HuH-7 (cell line): ENCODE results near the gene JMJD1C.
"Not testable (repeated sequence)": the region's sequence is repeated elsewhere in the genome, so short reads cannot be mapped to it uniquely, and the experiment has no call there.

ENCODE experiments used
- DNase-seq: peaks from one replicate; pipeline ENCODE4 v3.0.0; 2011; ENCODE audit warnings: low spot score

JMJD1C gene

DNA sequence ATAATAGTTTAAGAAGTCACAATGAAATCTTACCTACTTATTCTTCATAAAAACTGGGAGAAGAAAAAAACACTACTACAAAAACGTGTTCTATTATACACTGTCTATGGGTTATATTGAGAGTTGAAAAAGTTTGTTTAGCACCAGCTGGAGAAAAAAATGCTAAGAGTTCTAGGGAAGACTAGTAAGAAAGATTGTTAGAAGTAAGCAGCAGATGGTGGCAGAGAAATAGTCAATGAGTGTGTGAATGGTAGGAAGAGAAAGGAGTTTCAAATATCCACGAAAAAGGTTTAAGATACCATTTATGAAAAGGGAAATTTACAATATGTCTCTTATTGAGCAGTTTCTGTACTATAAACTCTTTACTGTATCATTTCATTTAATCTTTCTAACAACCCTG is 208.0 kb downstream of the JMJD1C start:
- DNase-seq, result no peak

DNA sequence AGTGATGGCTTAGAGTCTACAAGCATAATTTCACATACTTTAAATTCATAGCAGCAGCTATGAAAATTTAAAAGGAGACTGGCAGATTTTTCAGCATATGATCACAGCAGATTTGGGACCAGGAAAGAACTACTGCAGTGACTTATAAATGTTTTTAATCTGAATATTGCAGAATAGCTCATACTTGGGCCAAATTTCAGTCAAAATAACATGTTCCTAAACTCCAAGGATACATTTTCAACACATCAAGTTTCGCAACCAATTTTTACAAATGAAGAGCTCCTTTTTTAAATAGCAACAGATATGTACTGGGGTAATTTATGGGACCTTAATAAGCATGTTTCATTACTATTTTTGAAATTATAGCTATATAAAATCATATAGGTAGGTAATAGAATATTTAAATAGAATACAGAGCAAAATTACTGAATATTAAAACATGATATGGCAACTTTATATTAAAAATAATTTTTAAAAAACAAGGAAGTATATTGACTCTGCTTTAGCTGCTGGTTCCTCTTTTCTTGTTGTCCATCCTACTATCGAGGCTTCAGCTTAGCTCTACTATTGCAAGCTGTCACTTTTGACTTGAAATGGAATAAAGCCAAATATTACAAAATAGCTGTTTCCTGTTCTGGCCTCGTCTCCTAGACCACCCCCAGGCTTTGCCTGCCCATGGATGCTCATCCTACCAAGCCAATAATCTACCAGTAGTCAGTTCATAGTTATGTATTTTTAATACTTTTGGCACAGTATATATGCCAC is 209.6 kb downstream of the JMJD1C start:
- DNase-seq, result no peak

DNA sequence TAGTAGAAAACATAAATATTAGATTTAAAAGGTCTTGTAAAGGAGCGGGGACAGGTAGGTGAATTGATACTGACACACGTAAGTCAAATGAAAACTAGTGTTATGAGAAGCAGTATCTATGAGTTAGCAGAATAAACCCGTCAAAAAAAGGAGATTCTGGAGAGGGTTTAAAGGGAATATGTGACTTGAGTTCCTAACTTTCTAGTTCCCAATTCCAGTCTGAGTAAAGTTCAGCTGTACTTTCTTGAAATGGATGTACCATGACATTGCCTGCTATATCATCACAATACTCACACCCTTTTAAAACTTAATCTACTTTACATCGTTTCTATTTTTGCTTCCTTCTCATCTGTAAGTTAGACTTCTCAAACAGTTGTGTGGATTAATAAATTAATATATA is 210.5 kb downstream of the JMJD1C start:
- no peak for DNase-seq

DNA sequence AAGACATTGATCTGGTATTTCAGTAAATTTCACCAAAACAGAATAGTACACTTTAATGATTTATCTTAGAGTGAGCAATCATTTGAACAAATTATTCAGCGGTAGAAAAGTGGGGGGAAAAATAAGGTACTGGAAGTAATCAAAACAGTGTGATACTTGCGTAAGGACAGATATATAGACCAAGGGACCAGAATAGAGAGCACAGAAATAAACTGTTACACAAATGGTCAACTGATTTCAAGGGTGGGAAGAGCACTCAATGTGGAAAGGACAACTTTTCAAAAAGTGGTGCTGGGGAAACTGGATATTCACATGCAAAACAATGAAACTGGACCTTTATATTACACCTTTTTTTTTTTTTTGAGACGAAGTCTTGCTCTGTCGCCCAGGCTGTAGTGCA is 212.7 kb downstream of the JMJD1C start:
- DNase-seq, result no peak

DNA sequence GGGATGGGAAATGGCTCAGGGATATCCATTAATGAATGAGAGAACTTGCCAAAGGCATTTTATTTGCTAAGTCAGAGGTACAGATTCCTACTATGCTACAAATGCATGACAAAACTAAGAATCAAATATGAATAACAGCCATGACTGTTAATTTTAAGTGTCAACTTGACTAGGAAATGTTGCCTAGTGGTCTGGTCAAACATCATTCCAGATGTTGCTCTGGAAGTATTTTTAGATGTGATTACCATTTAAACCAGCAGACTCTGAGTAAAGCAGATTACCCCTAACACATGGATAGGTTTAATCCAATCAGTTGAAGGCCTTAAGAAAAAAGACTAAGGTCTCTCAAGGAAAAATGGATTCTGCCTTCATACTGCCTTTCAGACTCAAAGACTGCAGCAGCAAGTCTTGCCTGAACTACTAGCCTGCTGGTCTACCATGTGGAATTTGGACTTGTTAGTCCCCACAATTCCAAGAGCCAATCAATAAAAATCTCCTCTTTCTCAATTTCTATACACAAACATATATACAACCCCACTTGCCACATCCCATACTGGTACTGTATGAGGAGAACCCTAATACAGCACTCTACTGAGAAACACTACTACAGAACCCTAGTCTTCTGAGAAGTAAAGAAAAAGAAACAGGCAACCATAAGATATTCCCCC is 213.5 kb downstream of the JMJD1C start:
- no peak for DNase-seq

DNA sequence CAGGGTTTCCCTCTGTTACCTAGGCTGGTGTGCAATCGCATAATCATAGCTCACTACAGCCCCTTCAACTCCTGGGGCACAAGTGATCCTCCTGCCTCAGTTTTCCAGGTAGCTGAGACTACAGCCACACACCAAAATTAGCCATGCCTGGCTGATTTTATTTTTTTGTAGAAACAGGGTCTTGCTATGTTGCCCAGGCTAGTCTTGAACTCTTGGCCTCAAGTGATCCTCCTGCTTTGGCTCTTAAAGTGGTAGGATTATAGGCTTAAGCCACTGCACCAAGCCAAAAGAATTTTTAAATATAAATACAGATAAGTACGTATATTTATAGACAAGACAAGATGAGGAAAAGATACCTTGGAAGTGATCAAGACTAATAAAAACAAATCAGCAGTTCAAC is 215.7 kb downstream of the JMJD1C start:
- DNase-seq, result no peak

DNA sequence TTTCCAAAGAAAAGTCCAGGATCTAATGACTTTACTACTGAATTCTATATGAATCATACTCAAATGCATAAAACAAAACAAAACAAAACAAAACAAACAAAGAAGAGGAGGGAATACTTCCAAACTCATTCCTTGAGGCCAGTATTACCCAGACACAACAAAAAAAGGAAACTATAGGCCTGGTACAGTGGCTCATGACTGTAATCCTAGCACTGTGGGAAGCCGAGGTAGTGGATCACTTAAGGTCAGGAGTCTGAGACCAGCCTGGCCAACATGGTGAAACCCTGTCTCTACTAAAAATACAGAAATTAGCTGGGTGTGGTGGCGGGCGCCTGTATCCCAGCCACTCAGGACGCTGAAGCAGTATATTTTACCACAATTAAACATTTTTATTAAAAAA is 218.0 kb downstream of the JMJD1C start:
- no peak for DNase-seq

DNA sequence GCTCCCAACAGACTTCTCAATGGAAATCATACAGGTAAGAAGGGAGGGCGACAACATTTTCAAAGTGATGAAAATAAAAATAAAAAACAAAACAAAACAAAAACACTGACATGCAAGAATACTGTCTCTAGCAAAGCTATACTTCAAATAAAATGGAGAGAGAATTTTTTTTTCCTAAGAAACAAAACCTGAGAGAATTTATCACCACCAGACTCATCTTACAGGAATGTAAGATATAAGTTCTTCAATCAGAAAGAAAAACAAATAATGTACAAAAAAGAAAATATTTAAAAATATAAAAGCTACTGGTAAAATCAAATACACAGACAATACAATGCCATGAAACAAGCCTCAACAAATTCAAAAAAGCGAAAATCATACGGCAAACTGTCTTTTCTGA is 219.4 kb downstream of the JMJD1C start:
- DNase-seq, result no peak

DNA sequence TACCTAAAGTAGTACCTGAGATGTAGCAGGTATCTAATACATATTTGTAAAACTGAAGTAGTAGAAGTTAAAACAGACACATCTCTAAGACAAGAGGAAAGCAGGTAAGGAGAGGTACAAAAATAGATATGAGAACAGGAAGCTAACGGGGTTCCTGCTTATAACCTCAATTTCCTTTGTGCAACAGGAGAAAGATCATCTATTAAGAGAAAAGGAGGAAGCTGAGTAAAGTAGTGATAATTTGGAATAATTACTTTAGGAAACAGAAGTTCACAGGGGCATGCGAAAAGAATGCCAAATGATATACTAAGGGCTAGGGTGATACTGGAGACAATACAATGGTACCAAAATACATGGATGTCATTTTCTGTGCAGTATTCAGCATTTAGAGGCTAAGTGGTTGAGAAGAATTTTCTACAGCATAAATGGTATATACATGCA is 223.9 kb downstream of the JMJD1C start:
- no peak for DNase-seq

DNA sequence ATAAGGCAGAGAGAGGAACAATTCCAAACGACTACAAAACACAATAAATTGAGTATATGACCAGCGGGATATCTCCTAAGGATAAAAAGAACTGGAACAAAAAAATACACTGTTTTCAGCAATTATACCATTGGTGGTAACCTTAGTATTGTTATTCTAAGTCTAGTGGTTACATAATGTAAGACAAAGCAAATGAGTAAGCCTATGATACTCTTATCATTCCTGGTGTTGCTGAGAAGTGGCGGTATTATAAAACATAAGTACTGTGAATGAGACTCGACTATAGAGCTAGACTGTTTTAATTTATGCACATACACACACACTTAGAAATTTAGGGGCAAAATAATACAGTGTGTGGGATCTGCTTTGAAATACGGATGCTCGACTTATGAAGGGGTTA is 225.0 kb downstream of the JMJD1C start:
- DNase-seq, result no peak

DNA sequence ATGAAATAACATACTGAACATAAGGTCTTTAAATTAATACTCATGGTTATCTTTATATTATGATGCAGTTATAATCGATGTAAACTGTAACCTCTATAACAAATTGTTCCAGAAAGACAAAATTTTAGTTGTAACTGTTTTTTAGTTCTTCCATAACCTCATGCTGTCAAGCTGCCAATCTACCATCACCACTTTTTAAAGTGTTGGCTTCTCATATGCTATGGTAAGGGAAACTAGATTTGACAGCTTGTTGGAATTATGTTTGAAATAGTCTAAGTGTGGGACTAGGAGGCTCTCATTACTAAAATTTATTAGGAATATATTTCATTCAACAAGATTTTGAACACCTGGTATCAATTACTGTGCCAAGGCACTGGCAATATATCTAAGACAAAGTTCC is 227.3 kb downstream of the JMJD1C start:
- no peak for DNase-seq

DNA sequence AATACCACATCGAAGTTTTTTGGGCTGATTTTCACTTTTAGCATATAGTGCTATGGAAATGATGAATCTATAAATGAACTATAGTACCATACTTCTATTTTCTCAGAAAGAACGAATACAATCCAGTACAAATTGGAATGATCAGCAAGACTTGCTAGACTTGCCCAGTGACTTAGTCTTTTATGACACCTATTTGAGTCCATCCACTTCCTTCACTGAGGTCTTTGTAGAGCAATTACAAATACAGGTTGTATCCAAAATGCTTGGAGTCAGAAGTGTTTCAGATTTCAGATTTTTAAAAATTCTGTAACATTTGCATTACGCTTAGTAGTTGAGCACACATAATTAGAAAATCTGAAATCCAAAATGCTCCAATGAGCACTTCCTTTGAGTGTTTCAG is 228.4 kb downstream of the JMJD1C start:
- DNase-seq, result no peak

DNA sequence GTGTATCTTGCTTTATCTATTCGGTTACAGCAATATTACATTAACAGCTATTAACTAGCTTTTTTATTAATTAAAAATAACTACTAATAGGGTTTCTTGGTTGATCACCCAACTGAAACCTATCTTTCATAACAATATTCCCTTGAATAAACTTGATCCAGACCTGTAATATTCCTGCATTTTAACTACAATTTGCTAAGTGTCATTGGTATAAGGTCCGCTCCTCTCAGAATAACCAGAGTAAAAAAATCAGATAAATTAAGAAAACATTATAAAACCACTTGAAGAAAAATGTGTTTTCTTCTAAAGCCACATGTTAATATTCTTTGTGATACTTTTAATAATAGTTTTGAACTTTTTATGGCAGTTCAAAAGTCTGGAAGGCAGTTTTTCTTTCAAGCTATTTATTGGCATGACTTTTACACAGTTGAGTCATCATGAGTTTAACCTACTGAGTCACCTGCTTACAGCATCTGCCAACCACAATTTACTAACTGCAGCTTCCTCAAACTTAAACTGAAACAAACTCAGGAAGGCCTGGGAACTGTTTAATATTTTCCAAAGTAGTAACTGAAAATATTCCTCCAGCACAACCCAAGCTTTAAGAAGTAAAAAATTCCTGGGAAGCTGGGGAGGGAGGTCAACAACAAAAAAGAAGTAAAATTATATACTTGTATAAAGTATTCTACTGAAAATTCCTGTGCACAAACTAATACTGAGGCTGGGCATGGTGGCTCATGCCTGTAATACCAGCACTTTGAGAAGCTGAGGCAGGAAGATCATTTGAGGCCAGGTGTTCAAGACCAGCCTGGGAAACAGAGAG is 229.5 kb downstream of the JMJD1C start:
- DNase-seq, result peak; percentile 2

DNA sequence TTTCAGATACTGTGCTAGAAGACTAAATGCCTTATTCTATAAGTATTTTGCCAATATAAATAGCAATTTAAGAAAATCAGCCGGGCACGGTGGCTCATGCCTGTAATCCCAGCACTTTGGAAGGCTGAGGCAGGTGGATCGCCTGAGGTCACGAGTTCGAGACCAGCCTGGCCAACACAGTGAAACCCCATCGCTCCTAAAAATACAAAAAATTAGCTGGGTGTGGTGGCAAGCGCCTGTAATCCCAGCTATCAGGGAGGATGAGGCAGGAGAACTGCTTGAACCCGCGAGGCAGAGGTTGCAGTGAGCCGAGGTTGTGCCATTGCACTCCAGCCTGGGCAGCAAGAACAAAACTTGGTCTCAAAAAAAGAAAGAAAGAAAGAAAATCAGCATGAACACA is 230.6 kb downstream of the JMJD1C start:
- not testable (repeated sequence) for DNase-seq

DNA sequence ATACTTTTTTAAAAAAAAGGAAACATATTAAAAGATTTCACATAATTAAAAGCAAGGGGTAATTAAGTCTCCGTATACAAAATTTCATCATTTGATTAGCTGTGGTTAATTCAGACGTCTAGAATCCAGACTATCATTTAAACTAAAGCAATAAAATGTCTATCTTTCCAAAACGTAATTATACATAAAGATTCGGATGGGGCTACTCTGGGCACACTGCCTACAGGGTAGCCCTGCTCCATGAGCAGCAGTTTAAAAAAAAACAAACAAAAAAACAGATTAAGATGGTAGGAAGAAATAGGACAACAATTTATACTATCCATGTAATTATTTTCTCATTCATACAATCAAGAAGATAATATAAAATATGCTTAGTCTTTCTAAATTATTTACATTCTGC is 236.6 kb downstream of the JMJD1C start:
- DNase-seq, result no peak

DNA sequence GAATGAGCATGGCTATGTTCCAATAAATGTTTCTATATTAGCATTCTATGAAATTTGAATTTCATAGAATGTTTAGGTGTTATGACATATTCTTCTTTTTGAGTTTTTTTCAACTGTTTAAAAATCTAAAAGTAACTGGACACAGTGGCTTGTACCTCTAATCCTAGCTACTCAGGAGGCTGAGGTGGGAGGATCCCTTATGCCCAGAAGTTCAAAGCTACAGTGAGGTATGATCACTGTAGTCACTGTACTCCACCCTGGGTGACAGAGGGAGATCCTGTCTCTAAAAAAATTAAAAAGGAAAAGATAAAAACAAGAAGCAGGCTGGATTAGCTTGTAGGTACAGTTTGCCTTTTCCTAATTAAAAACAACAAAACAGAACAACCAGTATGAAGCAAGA is 237.5 kb downstream of the JMJD1C start:
- DNase-seq, result no peak

DNA sequence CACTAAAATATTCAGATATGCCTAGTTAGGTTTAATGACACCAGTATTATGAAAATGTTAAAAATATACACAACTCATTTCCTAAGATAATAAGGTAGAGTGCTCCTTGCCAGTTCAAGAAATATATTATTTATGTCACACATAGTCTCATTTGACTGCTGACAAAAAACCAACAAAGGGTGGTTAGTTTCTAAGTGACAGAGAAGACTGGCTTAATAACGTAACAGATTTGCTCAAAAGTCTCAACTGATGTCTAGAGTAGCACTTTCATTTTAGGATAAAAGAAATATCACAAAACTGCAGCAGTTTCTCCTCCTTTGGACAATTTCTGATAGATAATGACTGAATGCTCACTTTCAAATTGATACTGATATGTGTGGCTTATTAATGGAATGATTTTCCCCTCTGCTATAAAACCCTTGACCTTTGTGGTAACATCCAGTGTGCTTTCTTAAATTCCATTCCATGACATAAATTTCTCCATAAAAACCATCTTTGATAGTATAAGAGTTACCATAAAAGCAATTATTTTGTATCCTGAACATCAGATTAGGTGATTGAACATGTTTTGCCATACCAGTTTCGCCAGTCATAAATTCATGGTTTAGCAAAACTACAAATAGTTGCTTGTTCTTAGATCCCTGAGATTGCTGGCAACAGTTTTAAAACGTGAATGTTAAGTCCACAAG is 238.4 kb downstream of the JMJD1C start:
- no peak for DNase-seq

DNA sequence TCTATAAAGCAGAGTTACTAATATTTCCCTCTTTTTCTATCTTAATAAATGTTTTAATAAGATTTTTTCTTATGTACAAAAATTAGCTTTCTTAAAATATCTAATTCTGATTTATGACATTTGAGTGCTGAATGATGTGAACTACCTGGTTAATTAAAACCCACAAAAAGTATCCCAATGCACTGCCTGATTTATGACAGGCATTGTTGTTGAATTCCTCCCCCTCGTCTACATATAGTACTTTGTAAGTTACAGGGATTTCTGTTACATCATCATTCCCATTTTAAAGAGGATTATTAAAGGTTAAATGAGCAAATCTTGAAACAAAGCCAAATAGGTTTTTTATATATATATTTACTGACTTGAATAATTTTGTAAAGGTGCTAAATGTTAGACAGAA is 241.5 kb downstream of the JMJD1C start:
- no peak for DNase-seq

DNA sequence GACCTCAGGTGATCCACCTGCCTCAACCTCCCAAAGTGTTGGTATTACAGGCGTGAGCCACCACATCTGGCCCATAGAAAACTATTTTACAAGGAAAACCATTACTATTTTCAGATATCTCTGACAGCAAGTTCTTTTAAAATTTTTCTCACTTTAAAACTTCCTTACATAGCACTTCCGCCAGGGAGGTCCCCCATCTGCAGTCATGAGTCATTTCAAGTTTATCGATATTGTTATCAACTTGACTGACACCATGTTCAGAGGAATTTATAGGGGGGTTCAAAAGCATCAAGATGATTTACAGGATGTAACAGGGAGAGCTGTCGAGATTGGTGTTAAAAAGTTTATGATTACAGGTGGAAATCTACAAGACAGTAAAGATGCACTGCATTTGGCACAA is 243.8 kb downstream of the JMJD1C start:
- no peak for DNase-seq

DNA sequence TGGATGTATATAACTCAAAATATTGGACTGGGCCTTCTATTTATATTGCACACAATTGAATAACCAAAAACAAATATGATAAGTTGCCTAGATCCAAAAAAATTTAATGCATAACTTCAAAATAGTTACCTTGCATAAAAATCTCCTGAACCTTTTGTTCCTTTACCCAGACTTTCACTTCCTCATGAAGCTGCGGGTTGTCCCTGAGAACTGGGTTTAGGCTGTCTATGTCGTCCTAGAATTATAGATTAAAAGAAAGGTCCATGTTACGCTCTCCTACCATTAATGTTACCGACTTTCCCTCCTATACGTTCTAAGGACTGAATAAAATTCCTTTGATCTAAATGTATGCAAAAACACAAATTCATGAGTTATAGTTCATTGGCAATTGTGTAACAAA is 246.0 kb downstream of the JMJD1C start:
- DNase-seq, result no peak

DNA sequence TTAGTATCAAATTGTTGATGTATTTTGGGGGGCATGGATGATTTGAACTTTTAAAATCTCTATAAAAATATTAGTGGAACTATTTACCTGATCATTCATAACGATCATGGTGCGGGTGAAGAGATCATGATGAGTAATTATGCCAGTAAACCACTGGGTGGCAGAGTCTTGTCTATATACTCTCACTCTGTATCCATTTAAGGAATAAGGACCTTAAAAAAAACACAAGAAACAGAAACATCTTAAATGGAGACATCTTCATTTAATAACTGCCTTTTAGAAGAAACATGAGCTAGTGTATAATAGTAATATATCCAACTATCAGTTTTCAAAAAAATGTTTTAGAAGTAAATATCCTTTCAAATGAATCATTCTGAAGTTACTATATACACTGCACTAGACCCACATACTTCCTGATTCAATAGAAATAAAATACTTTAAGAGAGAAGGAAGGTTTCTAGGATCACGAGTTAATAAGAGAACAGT is 248.6 kb downstream of the JMJD1C start:
- peak; percentile 10 for DNase-seq

DNA sequence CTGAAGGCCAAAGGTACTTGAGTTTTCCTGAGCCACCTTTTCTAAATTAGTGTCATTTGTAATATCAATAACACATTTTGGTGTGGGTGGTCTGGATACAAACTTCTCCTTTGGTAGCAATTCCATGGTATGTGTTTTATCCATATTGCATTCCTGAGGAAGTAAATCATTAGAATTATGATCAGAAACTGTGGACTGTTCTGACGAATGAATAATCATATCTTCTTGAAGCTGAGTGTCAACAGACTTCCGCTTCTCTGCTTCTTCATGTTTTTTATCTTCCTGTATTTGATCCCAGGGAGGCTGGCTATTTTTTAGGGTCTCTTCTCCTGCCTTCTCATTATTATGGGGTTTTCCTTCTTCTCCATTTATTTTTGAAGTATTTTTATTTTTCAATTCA is 251.2 kb downstream of the JMJD1C start:
- DNase-seq, result no peak
